HG03108 (cell line): Measurements from ENCODE around the gene VWA5B1.

Experiments used
- ATAC-seq: cut with Tn5 transposase; IDR thresholded peaks from one replicate; pipeline ENCODE4 v1.9.1; 2021; ENCODE audit warnings: moderate library complexity; ENCODE audit not compliant: unreplicated experiment

VWA5B1 gene

DNA sequence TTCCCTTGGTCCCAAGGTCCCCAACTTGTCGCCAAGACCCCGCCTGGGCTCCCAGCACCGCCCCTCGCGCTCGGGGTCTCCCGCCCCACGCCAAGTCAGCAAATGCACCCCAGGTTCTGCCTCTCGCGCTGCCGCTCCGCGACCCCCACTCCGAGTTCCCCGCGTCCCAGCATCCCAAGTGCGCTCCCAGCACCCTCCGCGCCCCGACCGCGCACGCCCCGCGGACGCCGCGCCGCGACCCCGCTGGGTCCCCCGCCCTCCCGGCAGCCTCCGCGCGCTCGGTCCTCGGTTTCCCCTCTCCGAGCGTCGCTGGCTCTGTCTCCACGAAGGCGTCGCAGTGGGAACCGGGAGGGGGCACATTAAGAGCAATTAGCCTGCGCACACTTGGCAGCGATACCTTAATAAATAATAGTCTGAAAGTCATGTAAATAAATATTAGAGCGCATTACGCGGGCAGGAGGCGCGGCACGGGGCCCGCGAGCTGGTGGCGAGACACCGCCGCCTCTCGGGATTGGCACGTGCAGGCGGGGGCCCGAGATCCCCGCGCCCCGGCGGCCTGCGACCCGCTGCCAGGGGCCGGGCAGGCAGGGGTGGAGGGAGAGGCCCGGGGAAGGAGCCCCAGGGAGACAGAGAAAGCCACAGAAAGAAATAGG is 75.9 kb downstream of the VWA5B1 start:
- no peak for ATAC-seq

DNA sequence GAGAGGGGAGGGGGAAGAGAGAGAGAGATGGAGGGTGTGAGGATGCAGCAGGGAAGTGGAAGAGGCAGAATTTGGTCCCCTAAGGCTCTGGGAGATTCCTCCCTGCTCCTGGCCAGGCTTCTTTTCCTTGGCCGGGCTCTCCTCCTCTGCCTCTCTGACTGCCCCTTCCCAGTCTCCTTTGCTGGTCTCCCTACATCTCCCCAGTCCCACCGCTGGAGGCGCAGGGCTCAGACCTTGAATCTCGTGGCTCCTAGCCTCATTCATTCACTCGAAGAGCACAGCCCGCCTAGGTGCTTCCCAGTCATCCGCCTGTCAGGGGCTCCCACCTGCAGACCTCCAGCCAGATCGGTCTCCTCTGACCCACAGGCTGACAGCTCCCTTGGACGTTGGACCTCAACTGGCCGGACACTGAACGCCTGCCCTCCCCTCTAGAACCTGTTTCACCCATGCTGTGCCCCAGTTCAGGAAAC is 76.5 kb downstream of the VWA5B1 start:
- ATAC-seq = no peak

DNA sequence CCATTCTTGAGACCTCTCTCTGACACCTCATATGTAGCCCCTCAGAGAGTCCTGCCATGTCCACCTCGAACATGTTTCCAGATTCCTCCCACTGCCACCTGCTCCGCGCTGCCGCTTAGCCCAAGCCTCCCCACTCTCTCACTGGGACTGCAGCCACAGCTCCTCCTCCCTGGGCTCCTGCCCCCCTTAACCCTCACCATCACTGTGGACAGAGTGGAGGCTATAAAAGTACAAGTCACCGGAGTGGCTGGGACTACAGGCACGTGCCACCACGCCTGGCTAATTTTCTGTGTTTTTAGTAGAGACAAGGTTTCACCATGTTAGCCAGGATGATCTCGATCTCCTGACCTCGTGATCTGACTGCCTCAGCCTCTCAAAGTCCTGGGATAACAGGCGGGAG is 77.0 kb downstream of the VWA5B1 start:
- ATAC-seq = no peak

DNA sequence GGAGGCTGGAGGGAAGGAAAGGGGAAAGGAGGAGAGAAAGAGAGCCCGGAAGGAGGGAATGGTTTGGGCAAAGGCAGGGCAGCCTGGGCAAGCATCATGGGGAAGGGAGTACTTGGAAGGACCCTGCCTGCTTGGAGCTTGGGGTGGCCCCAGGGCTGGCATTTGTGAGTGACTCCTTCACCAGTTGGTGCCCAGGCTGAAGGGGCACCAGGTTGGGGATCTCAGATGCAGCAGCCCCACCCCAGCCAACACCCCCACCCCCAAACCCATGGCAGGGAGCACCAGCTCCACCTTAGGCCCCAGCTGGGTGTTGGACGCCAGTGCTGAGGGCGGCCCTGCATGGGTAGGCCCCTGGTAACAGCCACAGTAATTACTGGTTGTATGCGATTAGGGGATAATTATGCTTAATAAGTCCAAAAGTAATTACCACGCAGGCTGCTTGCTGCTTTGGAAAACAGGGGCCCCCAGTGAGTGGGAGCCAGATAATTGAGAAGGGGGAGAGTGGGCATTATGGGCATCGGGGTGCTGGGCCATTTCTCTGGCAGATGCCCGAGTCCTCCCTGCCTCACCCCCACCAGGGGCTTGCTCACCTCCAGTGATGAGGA is 78.3 kb downstream of the VWA5B1 start:
- ATAC-seq = no peak

DNA sequence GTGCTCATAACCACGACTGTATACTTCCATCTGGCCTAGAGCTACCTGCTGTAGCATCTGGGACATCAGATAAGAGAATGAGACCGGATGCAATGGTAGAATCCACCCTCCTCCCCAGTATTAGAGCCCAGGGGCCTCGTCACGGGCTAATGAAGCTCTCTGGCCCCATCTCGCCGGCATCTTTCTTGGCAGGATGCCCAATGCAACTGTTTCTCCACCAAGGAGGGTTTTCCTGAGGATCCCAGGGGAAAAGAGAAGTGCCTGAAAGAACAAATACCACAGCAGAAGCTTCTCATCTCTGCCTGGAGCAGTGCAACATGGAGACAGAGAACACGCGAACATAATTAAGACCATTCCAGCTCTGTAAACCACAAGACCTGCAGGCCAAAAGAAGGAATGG is 80.0 kb downstream of the VWA5B1 start:
- ATAC-seq = no peak

DNA sequence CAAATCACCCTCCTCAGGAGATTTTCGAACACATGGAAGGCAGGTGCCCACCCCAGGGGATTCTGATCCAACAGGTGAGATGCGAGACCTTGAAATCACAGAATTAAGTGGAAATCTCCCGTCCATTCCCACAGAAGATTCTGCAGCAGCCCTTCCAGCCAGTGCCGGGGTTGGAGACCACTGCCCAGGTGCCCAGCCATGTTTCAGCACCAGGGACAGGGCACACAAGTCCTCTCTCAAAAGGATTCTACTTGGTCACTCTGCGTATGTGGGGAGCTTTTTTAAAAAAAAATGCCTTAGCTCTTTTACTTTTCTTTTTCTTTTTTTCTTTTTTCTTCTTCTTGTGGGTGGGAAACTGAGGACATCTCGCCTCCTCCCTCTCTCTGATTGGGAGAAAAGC is 80.7 kb downstream of the VWA5B1 start:
- ATAC-seq = no peak

DNA sequence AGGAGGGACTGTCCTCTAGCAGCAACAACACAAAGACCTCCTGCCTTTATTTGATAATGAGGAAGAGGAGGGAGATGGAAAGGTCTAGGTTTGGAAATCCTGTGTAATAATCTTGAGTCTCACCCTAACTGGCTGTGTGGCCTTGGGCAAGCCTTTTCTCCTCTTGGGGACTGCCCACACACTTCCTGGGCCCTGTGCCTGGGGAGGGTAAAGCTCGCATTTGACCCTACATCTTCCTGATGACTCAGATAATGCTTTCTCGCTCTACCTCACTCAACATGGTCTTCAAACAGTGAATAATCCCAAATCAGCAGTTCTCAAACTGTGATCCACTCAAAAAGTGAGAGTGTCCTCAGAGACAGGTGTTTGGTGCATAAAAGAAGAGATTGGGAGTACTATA is 81.2 kb downstream of the VWA5B1 start:
- ATAC-seq = no peak

DNA sequence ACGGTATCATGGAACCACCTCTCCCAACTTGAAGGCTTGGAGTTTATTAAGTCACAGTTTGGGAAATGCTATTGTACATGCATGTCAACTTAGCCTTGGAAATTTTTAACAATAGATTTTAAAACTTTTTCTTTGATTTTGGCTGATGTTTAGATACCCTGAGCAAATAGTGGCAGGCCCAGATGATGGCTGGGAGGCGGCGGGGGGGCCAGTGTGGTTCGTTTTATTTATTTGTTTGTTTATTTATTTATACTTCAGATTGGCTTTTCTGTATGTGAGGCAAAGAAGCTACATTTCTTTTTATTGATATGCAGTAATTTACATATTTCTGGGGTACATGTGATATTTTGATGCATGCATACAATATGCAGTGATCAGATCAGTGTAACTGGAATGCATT is 82.0 kb downstream of the VWA5B1 start:
- no peak for ATAC-seq

DNA sequence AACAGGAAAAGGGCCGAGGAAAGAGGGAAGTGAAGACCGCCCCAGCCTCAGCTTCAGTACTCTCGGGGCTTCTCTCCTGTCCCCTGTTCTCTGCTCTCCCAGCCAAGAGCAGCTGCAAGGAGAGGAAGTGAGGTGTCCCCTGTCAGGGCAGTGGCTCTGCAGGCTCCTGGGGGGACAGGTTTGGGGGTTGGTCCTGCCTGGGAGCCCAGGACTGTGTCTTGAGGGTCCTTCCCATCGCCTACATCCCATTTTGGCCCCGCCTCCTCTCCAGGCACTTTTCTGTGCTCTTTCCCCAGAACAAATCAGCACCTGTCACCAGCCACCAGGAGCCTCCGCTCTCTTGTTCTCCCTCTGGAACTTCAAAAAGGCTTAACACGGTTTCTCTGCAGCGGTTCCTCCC is 82.6 kb downstream of the VWA5B1 start:
- ATAC-seq = no peak

DNA sequence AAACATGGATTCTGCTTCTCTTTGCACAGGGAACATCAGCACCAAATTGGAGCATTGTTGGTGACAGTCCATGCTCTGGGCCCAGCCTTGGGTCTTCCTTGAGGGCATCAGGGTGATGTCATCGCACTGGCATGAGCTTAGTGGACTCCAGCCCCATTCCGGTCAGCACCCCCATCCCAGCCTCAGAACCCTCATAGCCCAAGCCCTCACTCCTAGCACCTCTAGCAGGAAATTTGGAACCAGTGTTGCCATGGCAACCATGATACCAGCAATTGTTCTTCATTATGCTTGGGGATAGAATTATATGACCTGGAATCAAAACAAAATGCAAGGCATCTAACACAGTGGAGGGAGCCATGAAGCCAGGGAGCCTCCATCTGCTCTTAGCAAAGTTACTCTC is 83.1 kb downstream of the VWA5B1 start:
- ATAC-seq = no peak

DNA sequence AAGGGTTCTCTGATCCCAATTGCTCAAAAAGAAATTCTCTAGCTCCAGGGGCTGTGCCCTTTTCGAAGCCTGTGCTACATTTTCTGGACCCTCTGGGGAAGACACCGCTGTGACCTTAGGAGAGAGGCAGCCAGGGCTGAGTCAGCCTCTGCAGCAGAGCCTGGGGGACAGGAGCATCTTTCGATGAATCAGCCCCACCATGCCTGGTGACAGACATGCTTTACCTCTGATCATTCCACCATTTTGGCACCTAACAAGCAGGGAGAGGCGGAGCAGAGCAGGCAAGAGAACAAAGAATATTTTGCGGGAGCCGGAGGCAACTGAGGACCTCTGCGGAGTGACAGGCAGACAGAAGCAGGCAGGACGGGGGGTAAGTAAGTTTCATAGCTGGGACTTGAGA is 84.9 kb downstream of the VWA5B1 start:
- no peak for ATAC-seq

DNA sequence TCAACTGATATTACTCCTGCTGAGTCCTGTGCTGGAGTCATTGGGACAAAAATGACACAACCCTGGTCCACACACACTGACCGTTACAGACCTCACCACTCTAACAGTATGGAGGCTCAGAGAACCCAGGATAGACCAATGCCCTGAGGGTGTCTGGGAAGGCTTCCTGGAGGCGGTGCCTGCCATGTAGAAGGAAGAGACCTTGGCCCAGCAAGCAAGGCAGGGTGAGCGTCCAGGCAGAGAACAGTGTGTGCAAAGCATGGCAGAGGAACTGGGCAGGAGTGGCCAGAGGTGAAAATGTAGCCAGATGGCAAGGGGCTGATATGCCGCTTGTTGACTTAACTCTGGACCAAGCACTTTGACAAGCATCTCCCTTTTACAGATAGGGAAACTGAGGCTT is 85.5 kb downstream of the VWA5B1 start:
- ATAC-seq = no peak

DNA sequence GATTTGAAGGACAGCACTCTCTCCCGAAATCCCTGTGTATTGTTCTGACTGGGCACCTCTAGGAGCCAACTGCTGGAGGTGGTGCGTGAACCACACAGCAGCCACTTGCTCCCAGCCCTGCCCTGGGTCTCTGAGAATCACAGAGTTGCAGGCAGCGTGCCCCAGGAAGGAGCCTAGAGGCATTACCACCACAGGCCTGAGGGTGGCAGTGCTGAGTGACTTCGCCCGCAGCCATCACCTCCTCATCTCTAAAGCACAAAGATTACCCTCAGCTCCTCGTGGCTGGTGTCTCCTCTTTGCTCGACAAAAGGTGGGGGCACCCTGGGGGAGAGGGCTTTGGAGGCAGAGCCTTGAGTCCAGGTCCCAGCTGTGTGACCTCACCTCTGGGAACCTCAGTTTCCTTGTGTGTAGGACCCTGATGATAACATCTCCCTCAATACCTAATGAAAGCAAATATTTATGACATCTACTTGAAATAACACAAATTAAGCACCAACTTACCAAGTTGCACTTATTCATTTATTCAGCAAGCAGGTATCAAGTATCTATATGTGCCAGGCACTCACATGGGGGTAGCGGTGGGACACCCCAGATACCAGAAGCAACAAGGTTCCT is 86.3 kb downstream of the VWA5B1 start:
- ATAC-seq = no peak

DNA sequence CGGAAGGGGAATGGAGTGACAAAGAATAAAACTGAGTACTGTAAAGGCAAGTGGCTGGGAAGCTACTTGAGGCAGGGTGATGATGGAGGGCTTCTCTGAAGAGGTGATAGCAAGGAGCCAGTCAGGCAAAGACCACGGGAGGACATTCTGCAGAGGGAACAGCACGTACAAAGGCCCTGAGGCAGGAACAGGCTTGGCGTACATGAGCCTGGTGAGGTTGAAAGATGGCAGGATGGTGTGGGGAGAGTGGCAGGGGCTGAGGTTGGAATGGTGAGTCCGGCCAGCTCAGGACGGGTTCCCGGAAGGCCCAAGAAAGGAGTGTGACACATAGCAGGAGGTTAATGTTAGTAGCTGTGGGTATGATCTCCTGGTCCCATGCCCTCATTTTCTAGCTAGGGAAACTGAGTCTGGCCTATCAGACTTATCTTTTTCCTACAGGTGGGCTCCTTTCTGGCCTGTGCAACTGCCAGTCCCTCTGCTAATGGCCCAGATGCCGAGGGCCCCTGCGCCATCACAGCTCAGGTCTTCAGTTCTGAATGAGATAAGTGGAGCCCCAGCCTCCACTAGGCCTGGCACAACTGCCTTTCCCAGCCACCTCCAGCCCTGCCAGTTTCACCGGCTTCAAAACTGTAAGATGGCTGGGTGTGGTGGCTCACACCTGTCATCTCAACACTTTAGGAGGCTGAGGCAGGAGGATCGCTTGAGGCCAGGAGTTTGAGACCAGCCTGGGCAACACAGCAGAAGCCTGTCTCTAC is 87.0 kb downstream of the VWA5B1 start:
- no peak for ATAC-seq

DNA sequence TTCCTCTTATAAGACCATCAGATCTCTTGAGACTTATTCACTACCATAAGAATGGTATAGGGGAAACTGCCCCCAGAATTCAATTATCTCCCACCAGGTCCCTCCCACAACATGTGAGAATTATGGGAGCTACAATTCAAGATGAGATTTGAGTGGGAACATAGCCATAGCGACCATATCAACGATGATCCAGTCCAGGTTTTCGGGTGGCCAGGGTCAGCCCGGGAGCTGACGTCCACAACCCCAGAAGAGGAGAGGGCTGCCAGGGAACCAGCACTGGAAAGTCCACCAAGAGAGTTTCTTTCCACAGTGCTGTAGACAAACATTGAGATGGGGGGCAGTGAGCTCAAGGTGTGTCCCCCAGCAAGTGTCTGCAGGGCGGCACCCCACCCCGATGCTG is 88.4 kb downstream of the VWA5B1 start:
- ATAC-seq = no peak

DNA sequence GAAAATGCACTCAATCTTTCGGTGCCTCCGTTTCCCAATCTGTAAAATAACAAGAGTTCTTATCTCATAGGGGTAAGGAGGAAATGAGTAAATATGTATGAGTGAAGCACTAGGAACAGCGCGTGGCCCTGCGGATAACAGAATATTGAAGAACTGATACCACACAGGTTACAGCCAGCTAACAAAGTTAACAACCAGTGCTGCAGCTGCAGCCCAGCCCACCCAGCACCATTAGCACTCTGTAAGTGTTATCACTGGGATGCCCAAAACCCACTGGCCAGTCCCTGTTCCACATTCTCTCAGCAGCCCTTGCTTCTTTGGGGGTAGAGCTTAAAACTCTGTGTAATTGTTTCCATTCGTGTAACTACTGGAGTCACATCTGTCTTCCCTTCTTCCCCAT is 89.5 kb downstream of the VWA5B1 start:
- ATAC-seq = no peak

DNA sequence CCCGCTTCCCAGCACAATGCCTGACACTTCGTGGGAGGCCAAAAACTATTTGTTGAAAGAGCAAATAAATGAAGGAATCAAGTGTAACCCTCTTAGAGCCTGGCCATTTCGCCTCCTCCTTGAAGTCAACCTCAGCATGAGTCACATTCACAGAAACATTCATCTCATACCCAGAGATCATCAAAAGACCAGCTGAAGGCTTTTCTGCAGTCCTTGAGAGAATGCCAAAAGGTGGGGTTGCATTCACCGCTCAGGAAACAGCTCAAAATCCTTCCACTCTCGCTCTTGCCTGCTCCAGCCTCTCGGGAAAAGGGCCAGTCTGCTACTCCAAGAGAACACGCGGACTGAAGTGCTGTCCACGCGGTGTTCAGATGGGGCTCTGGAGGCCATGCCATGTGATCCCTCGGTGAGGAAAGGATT is 90.0 kb downstream of the VWA5B1 start:
- no peak for ATAC-seq

DNA sequence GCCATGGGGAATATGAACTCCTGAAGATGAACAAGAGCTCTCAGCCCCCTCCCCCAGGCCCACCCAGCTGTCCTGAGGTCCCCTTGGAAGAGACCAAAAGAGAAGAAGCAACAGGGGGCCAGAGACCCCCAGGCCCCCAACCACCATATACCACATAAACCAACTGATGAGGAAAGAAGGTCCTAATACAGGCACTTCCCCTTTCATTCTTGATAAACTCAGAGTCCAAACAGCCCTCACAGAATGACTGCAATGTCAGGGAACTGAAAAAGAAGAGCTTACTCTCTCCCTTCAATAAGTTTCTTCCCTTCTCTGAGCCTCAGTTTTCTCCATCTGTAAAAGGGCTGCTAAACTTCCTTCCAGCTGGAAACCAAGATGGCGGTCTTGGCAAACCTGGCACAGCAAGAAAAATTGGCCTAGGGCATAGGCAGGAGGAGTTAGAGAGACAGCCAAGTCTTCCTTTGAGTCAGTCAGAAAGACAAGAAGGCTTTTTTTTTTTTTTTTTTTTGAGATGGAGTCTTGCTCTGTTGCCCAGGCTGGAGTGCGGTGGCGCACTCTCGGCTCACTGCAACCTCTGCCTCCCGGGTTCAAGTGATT is 90.5 kb downstream of the VWA5B1 start:
- ATAC-seq = no peak

DNA sequence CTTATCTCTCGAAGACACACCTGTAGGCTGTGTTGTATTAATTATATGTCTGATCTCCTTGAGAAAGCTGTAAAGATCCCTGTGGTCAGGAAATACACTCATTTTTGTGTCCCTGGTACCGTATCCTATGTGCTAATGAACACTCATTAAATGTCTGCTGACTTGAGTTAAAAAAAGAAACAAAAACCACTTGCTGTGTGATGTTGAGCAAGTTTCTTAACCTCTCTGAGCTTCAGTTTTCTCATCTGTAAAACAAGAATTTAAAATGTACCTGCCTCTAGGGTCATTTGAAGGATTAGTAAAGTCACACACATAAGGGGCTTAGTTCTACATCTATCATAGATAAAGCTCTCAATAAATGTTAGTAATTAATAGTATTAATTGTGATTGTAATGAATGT is 91.3 kb downstream of the VWA5B1 start:
- no peak for ATAC-seq

DNA sequence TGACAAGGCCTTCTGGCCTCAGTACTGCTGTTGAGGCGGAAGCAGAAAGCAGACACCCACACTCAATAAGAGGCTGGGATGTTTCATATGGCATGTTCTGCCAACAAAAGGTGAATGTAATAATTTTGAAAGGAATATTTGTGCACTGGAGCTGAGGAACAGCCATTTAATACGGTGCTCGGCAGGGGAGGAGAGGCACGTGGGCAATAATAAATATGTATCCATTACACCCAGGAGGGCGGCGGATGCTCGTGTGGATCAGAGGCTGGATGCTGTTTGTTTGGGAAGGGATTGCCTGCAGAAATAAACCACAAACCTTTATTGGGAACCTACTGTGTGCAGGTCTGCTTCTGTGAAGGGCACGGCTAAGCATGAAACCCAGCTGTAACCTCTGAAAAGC is 92.0 kb downstream of the VWA5B1 start:
- ATAC-seq = no peak

DNA sequence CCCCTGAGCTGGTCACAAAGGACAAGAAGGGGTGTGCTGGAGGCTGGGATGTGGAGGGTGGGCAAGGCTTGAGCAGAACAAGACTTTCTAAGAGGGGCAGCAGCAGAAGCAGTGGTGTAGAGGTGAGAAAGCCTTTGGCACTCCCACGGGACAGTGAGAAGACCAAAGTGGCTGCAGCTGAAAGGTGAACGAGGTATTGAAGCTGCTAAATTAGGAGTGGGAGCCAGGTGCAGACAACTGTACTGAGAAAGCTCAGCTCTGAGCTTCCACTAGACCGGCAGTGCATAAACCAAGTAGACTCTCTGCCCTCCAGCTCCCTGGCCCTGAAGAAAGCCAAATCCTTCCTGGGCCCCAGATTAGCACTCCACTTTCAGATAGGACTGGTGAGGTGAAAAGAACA is 93.0 kb downstream of the VWA5B1 start:
- ATAC-seq = no peak

DNA sequence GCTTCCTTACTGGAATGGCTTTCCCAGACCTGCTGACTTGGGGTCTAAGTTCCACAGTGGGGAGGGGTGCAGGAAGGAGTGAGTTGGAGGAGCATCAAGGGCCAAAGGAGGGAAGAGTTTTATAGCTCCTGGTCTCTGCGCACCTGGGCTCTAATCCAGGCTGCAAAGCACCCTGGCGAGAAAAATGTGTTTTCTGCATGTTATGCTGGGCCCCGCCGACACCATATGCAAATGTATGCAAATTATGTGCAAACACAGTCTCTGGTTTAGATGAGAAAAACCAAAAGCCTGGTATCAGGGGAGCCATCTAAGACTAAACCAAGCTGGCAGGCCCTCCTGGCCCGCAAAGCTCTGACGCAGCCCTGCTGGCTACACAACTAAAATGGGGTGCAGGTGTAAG is 95.0 kb downstream of the VWA5B1 start:
- no peak for ATAC-seq
